ENCODE measurements around the gene SMIM38.

- TF ChIP-seq CTCF (conservative IDR thresholded peaks at IDR 0.05; ENCODE audit: low read depth in 2 of 2) (no peak), NANOG (IDR thresholded peaks at IDR 0.05; ENCODE audit: borderline replicate concordance) (no peak), EZH2 (IDR thresholded peaks at IDR 0.05; ENCODE audit: low read depth, unreplicated experiment) (no peak), POLR2AphosphoS5 (IDR thresholded peaks at IDR 0.05; ENCODE audit: low read depth) (no peak), REST (IDR thresholded peaks at IDR 0.05; ENCODE audit: unreplicated experiment) (no peak), ZNF331 (CRISPR knock-in tag; IDR thresholded peaks at IDR 0.05; ENCODE audit: low read depth) (no peak)
Observed at GRCh38 chr11:69144316-69145049, 11.3 kb upstream of the SMIM38 start.

Data from GM23338 (cell line).